Measurements from ENCODE around the gene HS2ST1. TPM values are rescaled to one million over a fixed set of nuclear protein-coding genes. Genes with fewer than 3 reads are reported as not detected.
"Not testable (repeated sequence)": the region's sequence is repeated elsewhere in the genome, so short reads cannot be mapped to it uniquely, and the experiment has no call there.

The HS2ST1 gene
- polyA plus RNA-seq, 2 of the 4 experiments (the other 2 are of a cell fraction) = 15.7 to 26.7 TPM

- no peak for TF ChIP-seq HEYL (CRISPR knock-in tag; IDR thresholded peaks at IDR 0.05)
- no peak for TF ChIP-seq FOXS1 (CRISPR knock-in tag; IDR thresholded peaks at IDR 0.05)
- TF ChIP-seq NFE2L2 (conservative IDR thresholded peaks at IDR 0.05; ENCODE audit: low read length) = no peak
- TF ChIP-seq HES2 (IDR thresholded peaks at IDR 0.05) = no peak
- TF ChIP-seq, protein P1, sequence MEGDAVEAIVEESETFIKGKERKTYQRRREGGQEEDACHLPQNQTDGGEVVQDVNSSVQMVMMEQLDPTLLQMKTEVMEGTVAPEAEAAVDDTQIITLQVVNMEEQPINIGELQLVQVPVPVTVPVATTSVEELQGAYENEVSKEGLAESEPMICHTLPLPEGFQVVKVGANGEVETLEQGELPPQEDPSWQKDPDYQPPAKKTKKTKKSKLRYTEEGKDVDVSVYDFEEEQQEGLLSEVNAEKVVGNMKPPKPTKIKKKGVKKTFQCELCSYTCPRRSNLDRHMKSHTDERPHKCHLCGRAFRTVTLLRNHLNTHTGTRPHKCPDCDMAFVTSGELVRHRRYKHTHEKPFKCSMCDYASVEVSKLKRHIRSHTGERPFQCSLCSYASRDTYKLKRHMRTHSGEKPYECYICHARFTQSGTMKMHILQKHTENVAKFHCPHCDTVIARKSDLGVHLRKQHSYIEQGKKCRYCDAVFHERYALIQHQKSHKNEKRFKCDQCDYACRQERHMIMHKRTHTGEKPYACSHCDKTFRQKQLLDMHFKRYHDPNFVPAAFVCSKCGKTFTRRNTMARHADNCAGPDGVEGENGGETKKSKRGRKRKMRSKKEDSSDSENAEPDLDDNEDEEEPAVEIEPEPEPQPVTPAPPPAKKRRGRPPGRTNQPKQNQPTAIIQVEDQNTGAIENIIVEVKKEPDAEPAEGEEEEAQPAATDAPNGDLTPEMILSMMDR (IDR thresholded peaks at IDR 0.05) = no peak
- no peak for TF ChIP-seq EHMT2 (IDR thresholded peaks at IDR 0.05; ENCODE audit: low read depth)
- TF ChIP-seq KDM1A (IDR thresholded peaks at IDR 0.05; ENCODE audit: low read depth) = no peak
- no peak for TF ChIP-seq RCOR1 (IDR thresholded peaks at IDR 0.05; ENCODE audit: low read depth, low read length)
- no peak for TF ChIP-seq ZSCAN20 (CRISPR knock-in tag; IDR thresholded peaks at IDR 0.05)
- no peak for TF ChIP-seq TP53 (CRISPR knock-in tag; IDR thresholded peaks at IDR 0.05)
- TF ChIP-seq ZFP36 (IDR thresholded peaks at IDR 0.05; ENCODE audit: borderline replicate concordance, partially characterized antibody) = no peak
- TF ChIP-seq PHF8 (IDR thresholded peaks at IDR 0.05; ENCODE audit: borderline replicate concordance, low read depth) = no peak
- TF ChIP-seq HOXB13 (CRISPR knock-in tag; IDR thresholded peaks at IDR 0.05; ENCODE audit: low read depth) = no peak
- TF ChIP-seq MYC (IDR thresholded peaks at IDR 0.05; ENCODE audit: borderline replicate concordance, low read length) = no peak
- no peak for TF ChIP-seq ZC3H11A (IDR thresholded peaks at IDR 0.05)
- no peak for TF ChIP-seq HOXB5 (CRISPR knock-in tag; IDR thresholded peaks at IDR 0.05)
- no peak for TF ChIP-seq CHD4 (IDR thresholded peaks at IDR 0.05; ENCODE audit: borderline replicate concordance)
- TF ChIP-seq SREBF2 (IDR thresholded peaks at IDR 0.05) = no peak
- no peak for TF ChIP-seq CEBPB (IDR thresholded peaks at IDR 0.05)
- no peak for TF ChIP-seq GATA3 (IDR thresholded peaks at IDR 0.05; ENCODE audit: borderline replicate concordance)
- ChIA-PET CTCF (no interaction called here), POLR2A (no interaction called here)
- H3K9me3 ChIP-seq = no peaks in the 10 kb centered on the region
- no peaks in the 10 kb centered on the region for H3K4me1 ChIP-seq
- no peak overlapping the region for H3K27ac ChIP-seq
- H3K4me3 ChIP-seq = no peak overlapping the region
- 93% methylated on average over 1 of the region's 1 CpG for WGBS (ENCODE audit: missing lambda C conversion rate)
- no peak for DNase-seq (ENCODE audit: low read depth in 1 of 2, low spot score in 1 of 2)
- no peak for ATAC-seq
- no peak for FAIRE-seq
- no peak overlapping the region for H3K4me2 ChIP-seq
Observed at GRCh38 chr1:87007323-87007722, 92.9 kb downstream of the HS2ST1 start.

DNA sequence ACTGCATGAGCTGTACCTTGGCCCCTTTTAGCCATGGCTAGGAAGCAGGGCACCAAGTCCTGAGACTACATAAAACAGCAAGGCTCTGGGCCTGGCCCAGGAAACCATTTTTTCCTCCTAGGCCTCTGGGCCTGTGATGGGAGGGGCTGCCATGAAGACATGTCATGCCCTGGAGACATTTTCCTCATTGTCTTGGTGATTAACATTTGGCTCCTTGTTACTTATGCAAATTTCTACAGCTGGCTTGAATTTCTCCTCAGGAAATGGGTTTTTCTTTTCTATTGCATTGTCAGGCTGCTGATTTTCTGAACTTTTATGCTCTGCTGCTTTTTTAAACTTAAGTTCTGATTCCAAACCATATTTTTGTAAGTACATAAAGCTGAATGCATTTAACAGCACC is 99.0 kb downstream of the HS2ST1 start:
- CTCF ChIA-PET; H3K4me2 ChIP-seq; H3K4me3 ChIP-seq; H3K4me1 ChIP-seq; H3K9me3 ChIP-seq; ATAC-seq; POLR2A ChIA-PET; H3K27ac ChIP-seq; FAIRE-seq; DNase-seq (ENCODE audit: low read depth in 1 of 2, low spot score in 1 of 2): not testable (repeated sequence)
- peak; percentile 93 for TF ChIP-seq ZFP36 (IDR thresholded peaks at IDR 0.05; ENCODE audit: borderline replicate concordance, partially characterized antibody)

- H3K4me2 ChIP-seq = no peak overlapping the region
- WGBS (ENCODE audit: missing lambda C conversion rate) = 82% methylated on average over 2 of the region's 4 CpGs
- no peaks in the 10 kb centered on the region for H3K4me1 ChIP-seq
- H3K9me3 ChIP-seq = no peaks in the 10 kb centered on the region
- TF ChIP-seq FOSB (CRISPR knock-in tag; IDR thresholded peaks at IDR 0.05) (no peak), JUN (IDR thresholded peaks at IDR 0.05) (no peak), CBX2 (IDR thresholded peaks at IDR 0.05; ENCODE audit: borderline replicate concordance, low read depth) (no peak), NR3C1 (IDR thresholded peaks at IDR 0.05) (no peak), JUNB (IDR thresholded peaks at IDR 0.05) (no peak)
- TF ChIP-seq, protein P2, sequence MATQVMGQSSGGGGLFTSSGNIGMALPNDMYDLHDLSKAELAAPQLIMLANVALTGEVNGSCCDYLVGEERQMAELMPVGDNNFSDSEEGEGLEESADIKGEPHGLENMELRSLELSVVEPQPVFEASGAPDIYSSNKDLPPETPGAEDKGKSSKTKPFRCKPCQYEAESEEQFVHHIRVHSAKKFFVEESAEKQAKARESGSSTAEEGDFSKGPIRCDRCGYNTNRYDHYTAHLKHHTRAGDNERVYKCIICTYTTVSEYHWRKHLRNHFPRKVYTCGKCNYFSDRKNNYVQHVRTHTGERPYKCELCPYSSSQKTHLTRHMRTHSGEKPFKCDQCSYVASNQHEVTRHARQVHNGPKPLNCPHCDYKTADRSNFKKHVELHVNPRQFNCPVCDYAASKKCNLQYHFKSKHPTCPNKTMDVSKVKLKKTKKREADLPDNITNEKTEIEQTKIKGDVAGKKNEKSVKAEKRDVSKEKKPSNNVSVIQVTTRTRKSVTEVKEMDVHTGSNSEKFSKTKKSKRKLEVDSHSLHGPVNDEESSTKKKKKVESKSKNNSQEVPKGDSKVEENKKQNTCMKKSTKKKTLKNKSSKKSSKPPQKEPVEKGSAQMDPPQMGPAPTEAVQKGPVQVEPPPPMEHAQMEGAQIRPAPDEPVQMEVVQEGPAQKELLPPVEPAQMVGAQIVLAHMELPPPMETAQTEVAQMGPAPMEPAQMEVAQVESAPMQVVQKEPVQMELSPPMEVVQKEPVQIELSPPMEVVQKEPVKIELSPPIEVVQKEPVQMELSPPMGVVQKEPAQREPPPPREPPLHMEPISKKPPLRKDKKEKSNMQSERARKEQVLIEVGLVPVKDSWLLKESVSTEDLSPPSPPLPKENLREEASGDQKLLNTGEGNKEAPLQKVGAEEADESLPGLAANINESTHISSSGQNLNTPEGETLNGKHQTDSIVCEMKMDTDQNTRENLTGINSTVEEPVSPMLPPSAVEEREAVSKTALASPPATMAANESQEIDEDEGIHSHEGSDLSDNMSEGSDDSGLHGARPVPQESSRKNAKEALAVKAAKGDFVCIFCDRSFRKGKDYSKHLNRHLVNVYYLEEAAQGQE (IDR thresholded peaks at IDR 0.05) = no peak
- H3K4me3 ChIP-seq = no peak overlapping the region
- ATAC-seq (no peak), DNase-seq (ENCODE audit: low read depth in 1 of 2, low spot score in 1 of 2) (no peak), FAIRE-seq (no peak)
- H3K27ac ChIP-seq = no peak overlapping the region
- ChIA-PET POLR2A (no interaction called here), CTCF (interaction anchor here (0.5 kb wide), 1 partner anchor 39 kb away, joined by 4 read pairs; no protein-coding TSS in a partner anchor)
Observed at GRCh38 chr1:87017998-87018672, 103.7 kb downstream of the HS2ST1 start.
